ENCODE results near the gene FASTKD3. TPM values are rescaled to one million over a fixed set of nuclear protein-coding genes. Genes with fewer than 3 reads are reported as not detected.

Gene FASTKD3
- total RNA-seq, 4 donors from 2014 or later: 0.80 to 11.7 (median 8.0) TPM

- DNase-seq: no peak
- H3K36me3 ChIP-seq: peaks cover 0 to 13% (median 0%) of the 10 kb centered on the region in 4 donors
- TF ChIP-seq EP300 (IDR thresholded peaks at IDR 0.05; ENCODE audit: low read depth) (no peak), CTCF (IDR thresholded peaks at IDR 0.05) (no peak), POLR2AphosphoS5 (IDR thresholded peaks at IDR 0.05) (no peak), POLR2A (IDR thresholded peaks at IDR 0.05) (no peak)
- in situ Hi-C loops (cut with MboI; ENCODE audit: low pct_ligation_motif_present in 1 of 4, low pct_unique_long_range_greater_than_20kb in 1 of 4, low sequenced_read_pairs in 3 of 4): loop anchor here in 1 of 4 donors (25.0 kb wide), 1 partner anchor 1301 kb away; no protein-coding TSS in a partner anchor
- H3K4me1 ChIP-seq: no peaks in the 10 kb centered on the region
- peaks cover 11 to 20% of the 10 kb centered on the region in 2 donors for H3K9me3 ChIP-seq
- no peak overlapping the region for H3K27ac ChIP-seq
- H3K27me3 ChIP-seq: no peaks in the 10 kb centered on the region
- H3K4me3 ChIP-seq: no peak overlapping the region
- intact Hi-C loops (cut with DNase I; ENCODE audit: low total_unique reads): no loop called here
- 88 to 100% methylated on average over 2 of the region's 2 CpGs for WGBS, 2 donors (ENCODE audit: low coverage in 1 of 2)
These were observed 42.1 kb upstream of the FASTKD3 start for GRCh38 chr5:7910738-7911428.

- Histone ChIP-seq H3K36me3 (peaks cover 0 to 18% (median 0%) of the 10 kb centered on the region in 4 donors), H3K4me3 (no peak overlapping the region), H3K27ac (no peak overlapping the region), H3K4me1 (no peaks in the 10 kb centered on the region), H3K27me3 (no peaks in the 10 kb centered on the region), H3K9me3 (peaks cover 11 to 20% of the 10 kb centered on the region in 2 donors)
- intact Hi-C loops (cut with DNase I; ENCODE audit: low total_unique reads) (no loop called here), in situ Hi-C loops (cut with MboI; ENCODE audit: low pct_ligation_motif_present in 1 of 4, low pct_unique_long_range_greater_than_20kb in 1 of 4, low sequenced_read_pairs in 3 of 4) (loop anchor here in 1 of 4 donors (25.0 kb wide), 1 partner anchor 1304 kb away; no protein-coding TSS in a partner anchor)
- TF ChIP-seq EP300 (IDR thresholded peaks at IDR 0.05; ENCODE audit: low read depth) (no peak), POLR2AphosphoS5 (IDR thresholded peaks at IDR 0.05) (no peak), POLR2A (IDR thresholded peaks at IDR 0.05) (no peak), CTCF (IDR thresholded peaks at IDR 0.05) (no peak)
- WGBS, 2 donors (ENCODE audit: low coverage in 1 of 2): 96 to 100% methylated on average over 1 of the region's 1 CpG
- no peak for DNase-seq
These were observed 39.5 kb upstream of the FASTKD3 start for GRCh38 chr5:7908317-7908716.

- peaks cover 0 to 24% (median 0%) of the 10 kb centered on the region in 4 donors for H3K36me3 ChIP-seq
- no peak overlapping the region for H3K27ac ChIP-seq
- TF ChIP-seq EP300 (IDR thresholded peaks at IDR 0.05; ENCODE audit: low read depth): no peak
- no peak for TF ChIP-seq POLR2AphosphoS5 (IDR thresholded peaks at IDR 0.05)
- no peak for TF ChIP-seq CTCF (IDR thresholded peaks at IDR 0.05)
- TF ChIP-seq POLR2A (IDR thresholded peaks at IDR 0.05): no peak
- peaks cover 11 to 20% of the 10 kb centered on the region in 2 donors for H3K9me3 ChIP-seq
- no peaks in the 10 kb centered on the region for H3K27me3 ChIP-seq
- in situ Hi-C loops (cut with MboI; ENCODE audit: low pct_ligation_motif_present in 1 of 4, low pct_unique_long_range_greater_than_20kb in 1 of 4, low sequenced_read_pairs in 3 of 4) (loop anchor here in 1 of 4 donors (25.0 kb wide), 1 partner anchor 1305 kb away; no protein-coding TSS in a partner anchor), intact Hi-C loops (cut with DNase I; ENCODE audit: low total_unique reads) (no loop called here)
- no peak for DNase-seq
- WGBS, 2 donors (ENCODE audit: low coverage in 1 of 2): 90 to 100% methylated on average over 1 of the region's 1 CpG
- H3K4me1 ChIP-seq: no peaks in the 10 kb centered on the region
- no peak overlapping the region for H3K4me3 ChIP-seq
These were observed 38.8 kb upstream of the FASTKD3 start for GRCh38 chr5:7907612-7908011.

- in situ Hi-C loops (cut with MboI; ENCODE audit: low pct_ligation_motif_present in 1 of 4, low pct_unique_long_range_greater_than_20kb in 1 of 4, low sequenced_read_pairs in 3 of 4): loop anchor here in 1 of 4 donors (25.0 kb wide), 1 partner anchor 1308 kb away; no protein-coding TSS in a partner anchor
- Histone ChIP-seq H3K36me3 (peaks cover 0 to 45% (median 13%) of the 10 kb centered on the region in 4 donors), H3K9me3 (peaks cover 11 to 20% of the 10 kb centered on the region in 2 donors), H3K27me3 (no peaks in the 10 kb centered on the region), H3K4me1 (no peaks in the 10 kb centered on the region), H3K4me3 (no peak overlapping the region), H3K27ac (no peak overlapping the region)
- intact Hi-C loops (cut with DNase I; ENCODE audit: low total_unique reads): no loop called here
- WGBS, 2 donors (ENCODE audit: low coverage in 1 of 2): 83 to 94% methylated on average over 2 of the region's 2 CpGs
- no peak for TF ChIP-seq CTCF (IDR thresholded peaks at IDR 0.05)
- DNase-seq: no peak
These were observed 35.3 kb upstream of the FASTKD3 start for GRCh38 chr5:7904170-7904569.

Measured in transverse colon (tissue), 4 donors.